OCI-LY1 (cell line): ENCODE results near the gene PSAP.

Experiments used
- H2AFZ ChIP-seq: fragments of 200-600 bp; sonication (generic), shearing (Covaris generic); 2 replicates; pipeline ENCODE4 v1.6.0; 2014; ENCODE audit warnings: antibody characterized with exemption, mild to moderate bottlenecking, low read length
- H3F3A ChIP-seq: fragments of 200-600 bp; sonication (generic), shearing (Covaris generic); 2 replicates; pipeline ENCODE4 v1.6.0; 2014; ENCODE audit warnings: mild to moderate bottlenecking, antibody characterized with exemption, low read length, moderate library complexity; ENCODE audit not compliant: insufficient read depth
- H3K27ac ChIP-seq: fragments of 200-600 bp; sonication (generic); 2 replicates; pipeline ENCODE4 v1.5.1; 2014; ENCODE audit warnings: low read length, mixed run types, mild to moderate bottlenecking, low read depth; ENCODE audit not compliant: poor library complexity, severe bottlenecking
- H3K27me3 ChIP-seq: fragments of 200-600 bp; sonication (generic); 2 replicates; pipeline ENCODE4 v1.6.0; 2014; ENCODE audit warnings: antibody characterized with exemption, mild to moderate bottlenecking, low read length, moderate library complexity; ENCODE audit not compliant: insufficient read depth
- H3K36me3 ChIP-seq: fragments of 200-600 bp; sonication (generic); 2 replicates; pipeline ENCODE4 v1.6.1; 2014; ENCODE audit warnings: mild to moderate bottlenecking, antibody characterized with exemption, low read length, moderate library complexity, mixed read lengths; ENCODE audit not compliant: insufficient read depth
- H3K4me1 ChIP-seq: fragments of 200-600 bp; sonication (generic); 2 replicates; pipeline ENCODE4 v1.5.1; 2014; ENCODE audit warnings: mild to moderate bottlenecking, low read length, moderate library complexity; ENCODE audit not compliant: insufficient read depth, severe bottlenecking
- H3K4me2 ChIP-seq: fragments of 200-600 bp; sonication (generic), shearing (Covaris generic); 2 replicates; pipeline ENCODE4 v1.6.1; 2014; ENCODE audit warnings: low read length
- H3K4me3 ChIP-seq: fragments of 200-600 bp; sonication (generic); 2 replicates; pipeline ENCODE4 v1.5.1; 2014; ENCODE audit warnings: low read length, low read depth, mild to moderate bottlenecking, mixed read lengths; ENCODE audit not compliant: poor library complexity, severe bottlenecking
- H3K79me2 ChIP-seq: fragments of 200-600 bp; shearing (Covaris generic); 2 replicates; pipeline ENCODE4 v1.6.1; 2016; ENCODE audit warnings: mixed run types, low read length, mixed read lengths; ENCODE audit not compliant: insufficient read depth
- H3K9ac ChIP-seq: fragments of 200-600 bp; sonication (generic), shearing (Covaris generic); 2 replicates; pipeline ENCODE4 v1.6.1; 2014; ENCODE audit warnings: mild to moderate bottlenecking, low read length, mixed read lengths
- H3K9me2 ChIP-seq: fragments of 200-600 bp; sonication (generic), shearing (Covaris generic); 2 replicates; pipeline ENCODE4 v1.6.1; 2014; ENCODE audit warnings: low read depth, mild to moderate bottlenecking, low read length, mixed read lengths
- H3K9me3 ChIP-seq: fragments of 200-600 bp; shearing (Covaris generic); 2 replicates; pipeline ENCODE4 v1.6.1; 2014; ENCODE audit warnings: low read length, mixed read lengths
- H4K20me1 ChIP-seq: fragments of 200-600 bp; sonication (generic), shearing (Covaris generic); 2 replicates; pipeline ENCODE4 v1.6.0; 2016; ENCODE audit warnings: mild to moderate bottlenecking, low read length; ENCODE audit not compliant: insufficient read depth
- EZH2 ChIP-seq: fragments of 200-600 bp; sonication (generic), shearing (Covaris generic); IDR thresholded peaks from 2 replicates; pipeline ENCODE4 v1.8.0; 2017; ENCODE audit warnings: borderline replicate concordance, mixed run types, mild to moderate bottlenecking, antibody characterized with exemption, low read length, moderate library complexity, mixed read lengths
- TF ChIP-seq, protein P1 (sequence below): fragments of 200-600 bp; sonication (generic), shearing (Covaris generic); IDR thresholded peaks from 2 replicates; pipeline ENCODE4 v1.5.1; 2017; ENCODE audit warnings: mild to moderate bottlenecking, antibody characterized with exemption, low read length, moderate library complexity, mixed read lengths

Gene PSAP

DNA sequence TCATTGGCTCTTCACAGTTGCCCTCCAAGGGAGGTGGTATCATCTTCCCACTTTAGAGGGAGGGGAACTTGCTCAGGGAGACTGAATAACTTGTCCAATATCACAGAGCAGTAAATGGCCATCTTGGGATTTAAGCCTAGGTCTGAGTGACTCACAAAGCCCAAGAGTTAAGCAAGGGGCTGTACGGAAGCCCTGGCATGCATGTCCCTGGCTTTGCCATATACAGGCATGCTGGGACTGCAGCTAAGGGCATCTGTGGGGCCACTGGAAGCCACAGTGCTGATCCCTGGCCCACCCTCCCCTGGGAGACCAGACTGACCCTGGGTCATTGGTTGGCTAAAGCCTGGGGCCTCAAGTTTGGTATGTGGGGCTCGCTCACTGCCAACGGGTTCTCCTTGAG, 80.8 kb downstream of the PSAP start:
- Histone ChIP-seq H3K4me1 (peaks cover 29% of the 10 kb centered on the region), H3K27ac (no peak overlapping the region), H3F3A (no peaks in the 10 kb centered on the region)

DNA sequence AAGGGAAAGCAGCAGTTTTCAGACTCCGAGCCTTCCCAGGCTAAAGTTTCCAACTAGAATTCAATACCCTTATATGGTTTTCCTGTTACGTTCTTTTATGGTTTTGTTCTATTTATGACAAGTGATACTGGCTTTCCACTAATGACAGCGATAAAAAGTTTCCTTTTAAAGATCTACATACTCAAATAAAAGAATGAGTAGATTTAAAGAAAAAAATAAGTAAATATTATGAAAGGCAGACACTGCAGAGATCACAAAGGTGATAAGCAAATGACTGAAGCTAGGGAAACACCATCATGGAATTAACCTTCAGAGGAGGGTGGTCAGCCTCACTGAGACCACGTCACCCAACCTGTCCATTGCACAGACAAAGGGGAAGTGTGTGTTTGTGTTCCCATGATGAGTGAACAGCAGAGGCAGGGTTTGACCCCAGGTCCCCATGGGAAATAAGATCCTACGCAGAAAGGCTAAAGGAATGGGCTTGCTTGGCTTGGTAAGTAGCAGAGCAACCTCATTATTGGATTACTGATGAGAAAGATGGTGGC, 81.7 kb downstream of the PSAP start:
- no peaks in the 10 kb centered on the region for H3K36me3 ChIP-seq
- H3K9me2 ChIP-seq = no peaks in the 10 kb centered on the region
- H3K27me3 ChIP-seq = no peaks in the 10 kb centered on the region
- H2AFZ ChIP-seq = peak overlapping the region; percentile 89
- peaks cover 29% of the 10 kb centered on the region for H3K4me1 ChIP-seq
- no peaks in the 10 kb centered on the region for H3F3A ChIP-seq
- no peaks in the 10 kb centered on the region for H3K79me2 ChIP-seq
- peak overlapping the region; percentile 64 for H3K4me2 ChIP-seq
- H4K20me1 ChIP-seq = no peaks in the 10 kb centered on the region
- TF ChIP-seq EZH2 = no peak
- TF ChIP-seq, protein P1, sequence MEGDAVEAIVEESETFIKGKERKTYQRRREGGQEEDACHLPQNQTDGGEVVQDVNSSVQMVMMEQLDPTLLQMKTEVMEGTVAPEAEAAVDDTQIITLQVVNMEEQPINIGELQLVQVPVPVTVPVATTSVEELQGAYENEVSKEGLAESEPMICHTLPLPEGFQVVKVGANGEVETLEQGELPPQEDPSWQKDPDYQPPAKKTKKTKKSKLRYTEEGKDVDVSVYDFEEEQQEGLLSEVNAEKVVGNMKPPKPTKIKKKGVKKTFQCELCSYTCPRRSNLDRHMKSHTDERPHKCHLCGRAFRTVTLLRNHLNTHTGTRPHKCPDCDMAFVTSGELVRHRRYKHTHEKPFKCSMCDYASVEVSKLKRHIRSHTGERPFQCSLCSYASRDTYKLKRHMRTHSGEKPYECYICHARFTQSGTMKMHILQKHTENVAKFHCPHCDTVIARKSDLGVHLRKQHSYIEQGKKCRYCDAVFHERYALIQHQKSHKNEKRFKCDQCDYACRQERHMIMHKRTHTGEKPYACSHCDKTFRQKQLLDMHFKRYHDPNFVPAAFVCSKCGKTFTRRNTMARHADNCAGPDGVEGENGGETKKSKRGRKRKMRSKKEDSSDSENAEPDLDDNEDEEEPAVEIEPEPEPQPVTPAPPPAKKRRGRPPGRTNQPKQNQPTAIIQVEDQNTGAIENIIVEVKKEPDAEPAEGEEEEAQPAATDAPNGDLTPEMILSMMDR = no peak
- H3K9me3 ChIP-seq = no peaks in the 10 kb centered on the region
- H3K27ac ChIP-seq = peak overlapping the region; percentile 21
- H3K9ac ChIP-seq = peak overlapping the region; percentile 15; the same call in 1 of the 2 replicates
- peak overlapping the region; percentile 31 for H3K4me3 ChIP-seq

More for the DNA sequence above, 80.8 kb downstream of the PSAP start:
- Histone ChIP-seq H3K27me3 (no peaks in the 10 kb centered on the region; the same call in 1 of the 2 replicates), H2AFZ (no peak overlapping the region), H3K79me2 (no peaks in the 10 kb centered on the region), H3K4me2 (no peak overlapping the region), H4K20me1 (no peaks in the 10 kb centered on the region), H3K36me3 (no peaks in the 10 kb centered on the region), H3K9ac (no peak overlapping the region), H3K9me3 (no peaks in the 10 kb centered on the region), H3K4me3 (no peak overlapping the region), H3K9me2 (no peaks in the 10 kb centered on the region)
- TF ChIP-seq, protein P1 = no peak
- no peak for TF ChIP-seq EZH2

DNA sequence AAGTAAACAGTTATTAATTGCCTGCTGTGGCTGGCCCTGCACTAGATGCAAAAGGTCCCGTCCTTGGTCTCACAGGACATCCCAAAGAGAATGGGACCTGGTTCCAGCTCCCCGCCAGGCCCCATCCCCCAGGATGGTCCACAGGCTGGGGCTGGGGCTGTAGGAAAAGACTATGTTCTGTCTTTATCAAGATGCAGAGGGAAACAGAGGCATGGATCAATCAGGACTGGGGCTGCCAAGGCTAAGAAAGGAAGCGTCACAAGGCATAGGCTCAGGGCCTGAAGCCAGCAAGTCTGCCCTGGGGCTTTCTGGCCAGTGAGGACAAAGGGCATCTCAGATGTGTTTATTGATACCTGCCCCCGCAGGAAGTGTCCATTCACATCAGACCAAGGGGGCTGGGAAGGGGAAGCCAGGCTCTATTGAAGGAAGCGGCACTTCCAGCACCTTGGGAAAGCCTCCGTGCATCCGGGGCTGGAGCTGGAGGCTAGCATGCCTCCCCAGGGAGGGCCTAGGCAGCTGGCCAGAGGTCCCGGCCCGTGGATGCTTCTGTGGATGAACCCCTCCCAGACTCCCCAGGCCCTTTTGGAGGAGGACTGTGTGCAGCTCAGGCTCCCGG, 83.5 kb downstream of the PSAP start:
- no peaks in the 10 kb centered on the region for H3F3A ChIP-seq
- no peak overlapping the region for H3K4me3 ChIP-seq
- no peaks in the 10 kb centered on the region for H3K9me3 ChIP-seq
- no peak overlapping the region for H2AFZ ChIP-seq
- no peak overlapping the region for H3K27ac ChIP-seq
- H3K79me2 ChIP-seq = no peaks in the 10 kb centered on the region
- TF ChIP-seq, protein P1 = no peak
- no peak for TF ChIP-seq EZH2
- H3K9me2 ChIP-seq = no peaks in the 10 kb centered on the region
- H3K36me3 ChIP-seq = no peaks in the 10 kb centered on the region
- no peaks in the 10 kb centered on the region for H3K27me3 ChIP-seq
- no peak overlapping the region for H3K4me2 ChIP-seq
- no peak overlapping the region for H3K9ac ChIP-seq
- peaks cover 14% of the 10 kb centered on the region for H3K4me1 ChIP-seq
- H4K20me1 ChIP-seq = no peaks in the 10 kb centered on the region
